Panc1 (cell line): ENCODE results near the gene RBM11. TPM values are rescaled to one million over a fixed set of nuclear protein-coding genes. Genes with fewer than 3 reads are reported as not detected.
A peak's percentile ranks its signal among the peaks of the same experiment; 100 is the strongest.

Experiments used
- ATAC-seq: fragments of 200-7000 bp; cut with Tn5 transposase; 2 replicates; pipeline ENCODE4 v1.9.1; 2020; ENCODE audit warnings: mild to moderate bottlenecking, moderate library complexity
- BruUV-seq: library from RNA; stranded (reverse); fragments of 400-500 nt; replicated peaks from 2 replicates; lab custom pipeline; 2021; lab: Mats Ljungman, UMichigan
- CTCF ChIA-PET: fragments of 300-600 bp; sonication (Branson Sonifier 250); formaldehyde crosslinking; loops from one replicate; lab custom pipeline; 2022; ENCODE audit warnings: antibody characterized with exemption; lab: Charles Lee
- POLR2A ChIA-PET: fragments of 300-600 bp; sonication (Branson Sonifier 250); formaldehyde crosslinking; loops from one replicate; lab custom pipeline; 2022; ENCODE audit warnings: antibody characterized with exemption; lab: Charles Lee
- DNase-seq: peaks from one replicate; pipeline ENCODE4 v3.0.0-alpha.2; 2010; ENCODE audit warnings: low read depth, low spot score
- H3K27ac ChIP-seq: 2 replicates; pipeline ENCODE4 v1.5.1; 2011; ENCODE audit warnings: mild to moderate bottlenecking, low read length, inconsistent platforms
- H3K27me3 ChIP-seq: fragments of 200-500 bp; sonication (Bioruptor generic); 2 replicates; pipeline ENCODE4 v1.6.0; 2014; ENCODE audit warnings: low read length, inconsistent platforms; ENCODE audit not compliant: control insufficient read depth, insufficient read depth
- H3K36me3 ChIP-seq: fragments of 200-500 bp; sonication (Bioruptor generic); 2 replicates; pipeline ENCODE4 v1.5.1; 2014; ENCODE audit warnings: inconsistent platforms, mild to moderate bottlenecking, low read length, moderate library complexity; ENCODE audit not compliant: control insufficient read depth, insufficient read depth
- H3K4me1 ChIP-seq: 2 replicates; pipeline ENCODE4 v1.5.1; 2011; ENCODE audit warnings: inconsistent platforms, mild to moderate bottlenecking, low read length, moderate library complexity; ENCODE audit not compliant: control insufficient read depth, insufficient read depth
- H3K4me3 ChIP-seq, 2 experiments: 2 replicates each; pipeline ENCODE4 v1.5.1; 2011 to 2012; ENCODE audit warnings: low read depth in 2 of 2, low read length in 2 of 2, mild to moderate bottlenecking in 2 of 2, inconsistent platforms in 1 of 2, moderate library complexity in 1 of 2
- H3K9me3 ChIP-seq: fragments of 200-500 bp; sonication (Bioruptor generic); 2 replicates; pipeline ENCODE4 v1.5.1; 2014; ENCODE audit warnings: low read depth, mild to moderate bottlenecking, inconsistent platforms, low read length, moderate library complexity; ENCODE audit not compliant: control insufficient read depth, insufficient read depth
- POLR2AphosphoS5 ChIP-seq: IDR thresholded peaks from 2 replicates; pipeline ENCODE4 v1.6.1; 2012; ENCODE audit warnings: mild to moderate bottlenecking, low read depth, low read length, moderate library complexity
- SIN3A ChIP-seq: IDR thresholded peaks from 2 replicates; pipeline ENCODE4 v1.6.1; 2012; ENCODE audit warnings: low read depth, mild to moderate bottlenecking, low read length, moderate library complexity, borderline replicate concordance; ENCODE audit not compliant: insufficient read depth
- TCF7L2 ChIP-seq: IDR thresholded peaks from 2 replicates; pipeline ENCODE4 v1.6.1; 2011; ENCODE audit warnings: mild to moderate bottlenecking, low read depth, low read length, inconsistent platforms
- in situ Hi-C: cut with HindIII; loops from 2 replicates; pipeline ENCODE4 v1.10.0; 2016; ENCODE audit warnings: low sequenced_read_pairs, low pct_unique_long_range_greater_than_20kb
- intact Hi-C: fragments of 100-400 bp; cut with micrococcal nuclease; formaldehyde crosslinking; loops from one replicate; pipeline ENCODE4 v1.10.0; 2022; ENCODE audit not compliant: unreplicated experiment
- total RNA-seq: library from RNA; stranded (reverse); gene quantifications from one replicate; pipeline ENCODE4 v1.2.1, GENCODE V29; 2021; ENCODE audit not compliant: unreplicated experiment
- TF ChIP-seq, protein P1 (sequence below), 2 experiments: IDR thresholded peaks; 2 replicates each; pipeline ENCODE4 v1.6.1; 2011 to 2012; ENCODE audit warnings: low read depth in 2 of 2, control low read depth in 1 of 2, low read length in 1 of 2, mild to moderate bottlenecking in 1 of 2, moderate library complexity in 1 of 2; ENCODE audit not compliant: insufficient read depth in 1 of 2
- TF ChIP-seq, protein P2 (sequence below): fragments of 450-650 bp; IDR thresholded peaks from 2 replicates; pipeline ENCODE4 v1.5.1; 2017; ENCODE audit warnings: mild to moderate bottlenecking

RBM11 gene
- total RNA-seq, 1 experiment from 2014 or later: 0.15 TPM

DNA sequence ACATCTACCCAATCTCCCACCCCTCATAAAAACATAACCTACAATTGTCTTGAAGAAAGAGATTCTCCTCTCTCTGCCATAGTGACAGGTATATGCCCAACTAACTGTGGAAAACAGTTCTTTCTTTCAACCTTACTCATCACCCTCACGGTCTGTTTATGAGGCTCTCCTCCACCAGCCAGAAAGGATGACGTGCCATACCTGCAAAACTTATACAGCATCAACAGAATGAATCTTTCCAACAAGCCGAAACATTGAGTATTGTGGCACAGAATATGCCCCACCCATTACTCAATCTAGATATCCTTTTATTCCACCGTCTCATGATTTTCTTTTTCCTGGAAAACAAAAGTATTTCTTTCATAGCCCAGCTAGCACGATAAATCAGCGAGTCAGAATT lies 55.7 kb downstream of the RBM11 start:
- no peak for TF ChIP-seq SIN3A
- TF ChIP-seq POLR2AphosphoS5: no peak
- TF ChIP-seq, protein P1, sequence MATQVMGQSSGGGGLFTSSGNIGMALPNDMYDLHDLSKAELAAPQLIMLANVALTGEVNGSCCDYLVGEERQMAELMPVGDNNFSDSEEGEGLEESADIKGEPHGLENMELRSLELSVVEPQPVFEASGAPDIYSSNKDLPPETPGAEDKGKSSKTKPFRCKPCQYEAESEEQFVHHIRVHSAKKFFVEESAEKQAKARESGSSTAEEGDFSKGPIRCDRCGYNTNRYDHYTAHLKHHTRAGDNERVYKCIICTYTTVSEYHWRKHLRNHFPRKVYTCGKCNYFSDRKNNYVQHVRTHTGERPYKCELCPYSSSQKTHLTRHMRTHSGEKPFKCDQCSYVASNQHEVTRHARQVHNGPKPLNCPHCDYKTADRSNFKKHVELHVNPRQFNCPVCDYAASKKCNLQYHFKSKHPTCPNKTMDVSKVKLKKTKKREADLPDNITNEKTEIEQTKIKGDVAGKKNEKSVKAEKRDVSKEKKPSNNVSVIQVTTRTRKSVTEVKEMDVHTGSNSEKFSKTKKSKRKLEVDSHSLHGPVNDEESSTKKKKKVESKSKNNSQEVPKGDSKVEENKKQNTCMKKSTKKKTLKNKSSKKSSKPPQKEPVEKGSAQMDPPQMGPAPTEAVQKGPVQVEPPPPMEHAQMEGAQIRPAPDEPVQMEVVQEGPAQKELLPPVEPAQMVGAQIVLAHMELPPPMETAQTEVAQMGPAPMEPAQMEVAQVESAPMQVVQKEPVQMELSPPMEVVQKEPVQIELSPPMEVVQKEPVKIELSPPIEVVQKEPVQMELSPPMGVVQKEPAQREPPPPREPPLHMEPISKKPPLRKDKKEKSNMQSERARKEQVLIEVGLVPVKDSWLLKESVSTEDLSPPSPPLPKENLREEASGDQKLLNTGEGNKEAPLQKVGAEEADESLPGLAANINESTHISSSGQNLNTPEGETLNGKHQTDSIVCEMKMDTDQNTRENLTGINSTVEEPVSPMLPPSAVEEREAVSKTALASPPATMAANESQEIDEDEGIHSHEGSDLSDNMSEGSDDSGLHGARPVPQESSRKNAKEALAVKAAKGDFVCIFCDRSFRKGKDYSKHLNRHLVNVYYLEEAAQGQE (IDR thresholded peaks at IDR 0.05; ENCODE audit: insufficient read depth in 1 of 2, low read depth in 2 of 2, low read length in 1 of 2): no peak
- TF ChIP-seq, protein P2, sequence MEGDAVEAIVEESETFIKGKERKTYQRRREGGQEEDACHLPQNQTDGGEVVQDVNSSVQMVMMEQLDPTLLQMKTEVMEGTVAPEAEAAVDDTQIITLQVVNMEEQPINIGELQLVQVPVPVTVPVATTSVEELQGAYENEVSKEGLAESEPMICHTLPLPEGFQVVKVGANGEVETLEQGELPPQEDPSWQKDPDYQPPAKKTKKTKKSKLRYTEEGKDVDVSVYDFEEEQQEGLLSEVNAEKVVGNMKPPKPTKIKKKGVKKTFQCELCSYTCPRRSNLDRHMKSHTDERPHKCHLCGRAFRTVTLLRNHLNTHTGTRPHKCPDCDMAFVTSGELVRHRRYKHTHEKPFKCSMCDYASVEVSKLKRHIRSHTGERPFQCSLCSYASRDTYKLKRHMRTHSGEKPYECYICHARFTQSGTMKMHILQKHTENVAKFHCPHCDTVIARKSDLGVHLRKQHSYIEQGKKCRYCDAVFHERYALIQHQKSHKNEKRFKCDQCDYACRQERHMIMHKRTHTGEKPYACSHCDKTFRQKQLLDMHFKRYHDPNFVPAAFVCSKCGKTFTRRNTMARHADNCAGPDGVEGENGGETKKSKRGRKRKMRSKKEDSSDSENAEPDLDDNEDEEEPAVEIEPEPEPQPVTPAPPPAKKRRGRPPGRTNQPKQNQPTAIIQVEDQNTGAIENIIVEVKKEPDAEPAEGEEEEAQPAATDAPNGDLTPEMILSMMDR: no peak
- TF ChIP-seq TCF7L2: no peak
- BruUV-seq: no TSS peak
- ChIA-PET POLR2A (no interaction called here), CTCF (no interaction called here)
- H3K36me3 ChIP-seq: no peaks in the 10 kb centered on the region
- no peak overlapping the region for H3K4me3 ChIP-seq
- no peak for ATAC-seq
- intact Hi-C loops (no loop called here), in situ Hi-C loops (no loop called here)
- no peaks in the 10 kb centered on the region for H3K4me1 ChIP-seq
- DNase-seq: no peak
- H3K9me3 ChIP-seq: no peaks in the 10 kb centered on the region
- peaks cover 3% of the 10 kb centered on the region; the same call in 1 of the 2 replicates for H3K27me3 ChIP-seq
- no peak overlapping the region for H3K27ac ChIP-seq

DNA sequence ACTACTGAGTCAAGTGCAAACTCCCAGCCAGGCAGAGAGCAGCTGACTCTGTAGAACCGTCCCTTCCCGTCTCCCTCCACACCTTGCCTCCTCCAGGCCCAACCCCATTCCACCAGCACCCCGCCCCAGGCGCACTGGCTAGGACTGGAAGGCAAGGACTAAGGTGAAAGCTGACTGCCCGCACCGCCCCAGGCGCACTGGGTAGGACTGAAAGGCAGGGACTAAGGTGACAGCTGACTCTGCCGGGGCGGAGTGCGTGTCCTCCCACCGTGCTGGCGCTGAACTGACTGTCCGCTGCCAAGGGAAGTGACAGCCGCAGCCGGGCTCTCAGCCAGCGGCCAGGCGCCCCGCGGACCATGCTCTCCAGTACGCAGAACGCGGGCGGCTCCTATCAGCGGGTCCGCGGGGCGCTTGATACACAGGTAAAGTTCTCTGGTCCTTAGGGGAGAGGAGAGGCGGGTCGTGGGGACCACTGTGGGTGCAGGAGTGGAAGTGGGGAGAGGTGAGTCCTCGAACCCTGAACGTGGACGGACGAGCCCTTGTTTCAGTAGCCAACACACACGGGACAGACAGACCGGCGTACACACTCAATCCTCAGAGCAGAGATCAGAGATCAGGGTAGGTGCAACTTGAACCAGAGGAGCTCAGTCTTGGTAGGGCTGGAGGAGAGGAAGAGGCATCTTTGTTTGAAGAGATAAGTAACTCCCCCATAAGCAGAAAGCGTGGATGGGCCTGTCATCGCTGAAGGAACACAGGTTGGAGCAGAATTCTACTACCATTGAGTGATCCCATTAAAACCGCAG lies 58.0 kb downstream of the RBM11 start:
- intact Hi-C loops (no loop called here), in situ Hi-C loops (no loop called here)
- ChIA-PET CTCF (no interaction called here), POLR2A (no interaction called here)
- TF ChIP-seq, protein P2: no peak
- TF ChIP-seq POLR2AphosphoS5 (no peak), SIN3A (no peak), TCF7L2 (no peak)
- TF ChIP-seq, protein P1 (IDR thresholded peaks at IDR 0.05; ENCODE audit: insufficient read depth in 1 of 2, low read depth in 2 of 2, low read length in 1 of 2): no peak
- H3K27ac ChIP-seq: no peak overlapping the region
- no peak for DNase-seq
- H3K36me3 ChIP-seq: no peaks in the 10 kb centered on the region
- no TSS peak for BruUV-seq
- no peaks in the 10 kb centered on the region for H3K9me3 ChIP-seq
- no peaks in the 10 kb centered on the region for H3K4me1 ChIP-seq
- H3K4me3 ChIP-seq: peak overlapping the region; percentile 17 to 35
- ATAC-seq: peak; percentile 65
- H3K27me3 ChIP-seq: peaks cover 3% of the 10 kb centered on the region; the same call in 1 of the 2 replicates
